Sigmoid colon (tissue), 7 donors: ENCODE data around the gene EFHB. TPM values are rescaled to one million over a fixed set of nuclear protein-coding genes. Genes with fewer than 3 reads are reported as not detected.
A peak's percentile ranks its signal among the peaks of the same experiment; 100 is the strongest.

Experiments used
- DNase-seq: peaks from one replicate; pipeline ENCODE4 v3.0.0-alpha.2; 2019
- H3K27ac ChIP-seq, 4 donors: fragments of 200-600 bp; sonication (generic); one replicate each; pipeline ENCODE4 v1.5.1; 2016 to 2019; ENCODE audit warnings: mild to moderate bottlenecking in 1 of 4
- H3K27me3 ChIP-seq, 3 donors: fragments of 200-600 bp; sonication (generic); one replicate each; pipeline ENCODE4 v1.5.1; 2019; ENCODE audit warnings: mild to moderate bottlenecking in 1 of 3
- H3K36me3 ChIP-seq, 4 donors: fragments of 200-600 bp; sonication (generic); one replicate each; pipeline ENCODE4 v1.5.1; 2016 to 2019
- H3K4me1 ChIP-seq, 4 donors: fragments of 200-600 bp; sonication (generic); one replicate each; pipeline ENCODE4 v1.5.1; 2017 to 2019
- H3K4me3 ChIP-seq, 4 donors: fragments of 200-600 bp; sonication (generic); one replicate each; pipeline ENCODE4 v1.5.1; 2017 to 2019; ENCODE audit warnings: mild to moderate bottlenecking in 2 of 4, moderate library complexity in 1 of 4
- H3K9me3 ChIP-seq, 4 donors: fragments of 200-600 bp in 3 of 4; sonication (generic) in 3 of 4; one replicate each; pipeline versions ENCODE4 v1.5.1 to v1.6.1; 2013 to 2019
- EP300 ChIP-seq, 4 donors: sonication (generic); formaldehyde crosslinking; IDR thresholded peaks; one replicate each; pipeline ENCODE4 v1.6.1; 2017; ENCODE audit warnings: antibody characterized with exemption in 4 of 4
- POLR2A ChIP-seq, 2 donors: fragments of 450-650 bp; IDR thresholded peaks; one replicate each; pipeline ENCODE4 v1.6.1; 2016; ENCODE audit warnings: antibody characterized with exemption in 2 of 2, mild to moderate bottlenecking in 2 of 2, moderate library complexity in 2 of 2
- POLR2AphosphoS5 ChIP-seq, 4 donors: sonication (generic); formaldehyde crosslinking; IDR thresholded peaks; one replicate each; pipeline ENCODE4 v1.6.1; 2017; ENCODE audit warnings: antibody characterized with exemption in 4 of 4
- WGBS, 2 donors: extraction: QIAGEN DNeasy Blood & Tissue Kit; methylation state at CpG; one replicate each; pipeline ENCODE4 v1.1.7; 2013; 5-methylcytosine and 5-hydroxymethylcytosine counted together
- intact Hi-C: fragments of 100-400 bp; cut with DNase I; formaldehyde crosslinking; loops from one replicate; pipeline ENCODE4 v1.15.1; 2023
- polyA plus RNA-seq, 3 donors: library from polyadenylated mRNA; stranded (reverse); fragments of 200-250 nt; gene quantifications; one replicate each; pipeline ENCODE4 v1.2.3, GENCODE V29; 2013
- total RNA-seq, 4 donors: library from RNA; depleted of rRNA; stranded (reverse); fragments of >200 nt; gene quantifications; one replicate each; pipeline ENCODE4 v1.1.0, GENCODE V29; 2016
- TF ChIP-seq, protein P1 (sequence below), 4 experiments: fragments of 450-650 bp in 3 of 4; fragments of 200-600 bp in 1 of 4; IDR thresholded peaks; one replicate each; pipeline ENCODE4 v1.5.1; 2016 to 2019; ENCODE audit warnings: antibody characterized with exemption in 4 of 4, mild to moderate bottlenecking in 3 of 4, moderate library complexity in 2 of 4
- donor health status: healthy with polysubstance abuse.
- donor health status: Bipolar disorder and iron deficiency.
- donor health status: healthy.

Gene EFHB
- total and polyA plus RNA-seq, 7 donors = 0.41 to 2.9 (median 0.47) TPM; not detected in 2

GRCh38 chr3:19946832-19947548 lies 13.0 kb upstream of the EFHB start, which contains the start of gene RAB5A:
Gene RAB5A, plus strand, starts transcription at chr3:19947097. Its CDS starts 3,802 bp downstream, at chr3:19950899.
- Histone ChIP-seq H3K36me3 (peaks cover 0 to 11% (median 0%) of the 10 kb centered on the region in 4 donors), H3K27me3 (no peaks in the 10 kb centered on the region), H3K4me3 (peak within 1 kb of the TSS; percentile 70 to 100 (median 94)), H3K9me3 (no peaks in the 10 kb centered on the region), H3K4me1 (peaks cover 0 to 37% (median 18%) of the 10 kb centered on the region in 4 donors), H3K27ac (peak within 1 kb of the TSS; percentile 94 to 100 (median 98))
- TF ChIP-seq POLR2AphosphoS5 (IDR thresholded peaks at IDR 0.05) (peak; percentile 86 to 95 (median 91)), POLR2A (IDR thresholded peaks at IDR 0.05) (peak; percentile 67 to 75), EP300 (IDR thresholded peaks at IDR 0.05) (peak in 2 of 4 donors; percentile 64 to 84)
- TF ChIP-seq, protein P1, sequence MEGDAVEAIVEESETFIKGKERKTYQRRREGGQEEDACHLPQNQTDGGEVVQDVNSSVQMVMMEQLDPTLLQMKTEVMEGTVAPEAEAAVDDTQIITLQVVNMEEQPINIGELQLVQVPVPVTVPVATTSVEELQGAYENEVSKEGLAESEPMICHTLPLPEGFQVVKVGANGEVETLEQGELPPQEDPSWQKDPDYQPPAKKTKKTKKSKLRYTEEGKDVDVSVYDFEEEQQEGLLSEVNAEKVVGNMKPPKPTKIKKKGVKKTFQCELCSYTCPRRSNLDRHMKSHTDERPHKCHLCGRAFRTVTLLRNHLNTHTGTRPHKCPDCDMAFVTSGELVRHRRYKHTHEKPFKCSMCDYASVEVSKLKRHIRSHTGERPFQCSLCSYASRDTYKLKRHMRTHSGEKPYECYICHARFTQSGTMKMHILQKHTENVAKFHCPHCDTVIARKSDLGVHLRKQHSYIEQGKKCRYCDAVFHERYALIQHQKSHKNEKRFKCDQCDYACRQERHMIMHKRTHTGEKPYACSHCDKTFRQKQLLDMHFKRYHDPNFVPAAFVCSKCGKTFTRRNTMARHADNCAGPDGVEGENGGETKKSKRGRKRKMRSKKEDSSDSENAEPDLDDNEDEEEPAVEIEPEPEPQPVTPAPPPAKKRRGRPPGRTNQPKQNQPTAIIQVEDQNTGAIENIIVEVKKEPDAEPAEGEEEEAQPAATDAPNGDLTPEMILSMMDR (IDR thresholded peaks at IDR 0.05) = no peak
- WGBS, 2 donors = 0% methylated on average over 73 of the region's 73 CpGs
- intact Hi-C loops = loop anchor here (1.0 to 5.0 kb wide), 3 partner anchors 60 to 195 kb away; no protein-coding TSS in a partner anchor
- DNase-seq = peak; percentile 99

GRCh38 chr3:19945969-19946831 lies 12.2 kb upstream of the EFHB start:
- intact Hi-C loops = loop anchor here (2.0 to 5.0 kb wide), 3 partner anchors 59 to 241 kb away; partner anchors contain the start of gene SGO1

DNA sequence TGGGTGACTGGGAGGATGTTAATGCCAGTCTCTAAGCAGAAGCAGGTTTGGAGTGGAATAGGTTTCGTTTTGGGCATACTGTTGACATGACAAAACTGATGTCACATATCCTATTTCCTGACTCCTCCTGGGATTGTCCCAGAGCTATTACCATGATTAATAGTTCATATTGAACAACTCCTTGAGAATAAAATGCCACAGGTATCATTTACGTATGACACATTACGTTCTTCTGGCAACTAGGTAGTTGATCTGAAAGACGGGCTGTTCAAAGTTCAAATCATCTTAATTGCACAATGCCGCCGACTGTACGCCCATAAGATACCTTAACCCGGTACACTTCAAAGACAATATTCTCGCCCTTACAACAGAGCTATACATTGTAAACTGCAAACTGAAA lies 11.5 kb upstream of the EFHB start:
- 28 to 78% methylated on average over 9 of the region's 9 CpGs for WGBS, 2 donors
- Histone ChIP-seq H3K27me3 (no peaks in the 10 kb centered on the region), H3K4me1 (peaks cover 0 to 24% (median 18%) of the 10 kb centered on the region in 4 donors), H3K9me3 (no peaks in the 10 kb centered on the region), H3K27ac (peak overlapping the region in 2 of 4 donors; percentile 98 to 100), H3K4me3 (no peak overlapping the region), H3K36me3 (no peaks in the 10 kb centered on the region)
- TF ChIP-seq POLR2A (IDR thresholded peaks at IDR 0.05) = no peak
- TF ChIP-seq POLR2AphosphoS5 (IDR thresholded peaks at IDR 0.05) = no peak
- TF ChIP-seq, protein P1 (IDR thresholded peaks at IDR 0.05) = no peak
- no peak for TF ChIP-seq EP300 (IDR thresholded peaks at IDR 0.05)
- intact Hi-C loops = loop anchor here (2.0 to 5.0 kb wide), 3 partner anchors 58 to 241 kb away; partner anchors contain the start of gene SGO1
- no peak for DNase-seq

More at GRCh38 chr3:19945969-19946831, 12.2 kb upstream of the EFHB start:
- Histone ChIP-seq H3K9me3 (no peaks in the 10 kb centered on the region), H3K27ac (peak overlapping the region; percentile 94 to 100 (median 98)), H3K36me3 (peaks cover 0 to 3% (median 0%) of the 10 kb centered on the region in 4 donors), H3K4me1 (peaks cover 0 to 31% (median 18%) of the 10 kb centered on the region in 4 donors), H3K4me3 (peak overlapping the region; percentile 70 to 100 (median 94)), H3K27me3 (no peaks in the 10 kb centered on the region)
- TF ChIP-seq, protein P1 (IDR thresholded peaks at IDR 0.05) = no peak
- TF ChIP-seq POLR2AphosphoS5 (IDR thresholded peaks at IDR 0.05) (no peak), POLR2A (IDR thresholded peaks at IDR 0.05) (no peak), EP300 (IDR thresholded peaks at IDR 0.05) (no peak)
- 9 to 39% methylated on average over 26 of the region's 26 CpGs for WGBS, 2 donors
- DNase-seq = no peak

DNA sequence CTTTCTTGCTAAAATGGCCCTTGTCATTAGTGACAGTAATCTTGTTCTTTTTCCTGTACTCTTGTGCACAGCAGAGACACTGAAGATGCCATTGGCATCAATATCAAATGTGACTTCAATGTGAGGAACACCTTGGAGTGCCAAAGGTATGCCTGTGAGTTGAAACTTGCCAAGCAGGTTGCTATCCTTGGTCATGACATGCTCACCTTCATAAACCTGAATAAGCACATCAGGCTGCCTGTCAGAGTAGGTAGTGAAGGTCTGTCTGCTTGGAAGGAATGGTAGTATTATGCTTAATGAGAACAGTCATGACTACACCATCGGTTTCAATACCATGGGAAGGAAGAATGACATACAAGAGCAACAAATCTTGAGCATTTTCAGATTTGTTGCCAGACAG lies 6.6 kb upstream of the EFHB start:
- no peak overlapping the region for H3K27ac ChIP-seq
- H3K36me3 ChIP-seq = no peaks in the 10 kb centered on the region
- intact Hi-C loops = no loop called here
- 90 to 93% methylated on average over 1 of the region's 1 CpG for WGBS, 2 donors
- no peak for DNase-seq
- H3K4me3 ChIP-seq = no peak overlapping the region
- TF ChIP-seq POLR2AphosphoS5 (IDR thresholded peaks at IDR 0.05) (no peak), EP300 (IDR thresholded peaks at IDR 0.05) (no peak)
- TF ChIP-seq, protein P1 (IDR thresholded peaks at IDR 0.05) = no peak
- no peaks in the 10 kb centered on the region for H3K27me3 ChIP-seq
- H3K4me1 ChIP-seq = no peaks in the 10 kb centered on the region
- H3K9me3 ChIP-seq = no peaks in the 10 kb centered on the region
